Measurements from ENCODE around the gene PACRG.

DNA sequence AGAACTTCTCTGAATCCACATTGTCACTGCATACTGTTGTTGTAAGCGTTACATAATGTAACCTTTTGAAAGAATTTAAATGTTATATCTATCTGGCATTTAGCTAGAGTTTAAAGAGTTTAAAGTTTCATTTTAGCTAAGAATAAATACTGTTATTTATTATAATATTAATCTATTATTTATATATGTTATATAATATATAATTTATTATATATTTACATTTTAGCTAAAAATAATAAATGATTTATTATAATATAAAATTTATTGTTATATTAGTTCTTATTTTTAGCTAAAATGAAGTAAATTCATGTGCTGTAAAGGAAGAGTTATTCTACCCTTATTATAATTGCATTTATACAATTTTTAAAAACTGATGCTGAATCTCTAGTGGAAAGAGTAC lies 431.3 kb downstream of the PACRG start:
- TF ChIP-seq, protein P1, sequence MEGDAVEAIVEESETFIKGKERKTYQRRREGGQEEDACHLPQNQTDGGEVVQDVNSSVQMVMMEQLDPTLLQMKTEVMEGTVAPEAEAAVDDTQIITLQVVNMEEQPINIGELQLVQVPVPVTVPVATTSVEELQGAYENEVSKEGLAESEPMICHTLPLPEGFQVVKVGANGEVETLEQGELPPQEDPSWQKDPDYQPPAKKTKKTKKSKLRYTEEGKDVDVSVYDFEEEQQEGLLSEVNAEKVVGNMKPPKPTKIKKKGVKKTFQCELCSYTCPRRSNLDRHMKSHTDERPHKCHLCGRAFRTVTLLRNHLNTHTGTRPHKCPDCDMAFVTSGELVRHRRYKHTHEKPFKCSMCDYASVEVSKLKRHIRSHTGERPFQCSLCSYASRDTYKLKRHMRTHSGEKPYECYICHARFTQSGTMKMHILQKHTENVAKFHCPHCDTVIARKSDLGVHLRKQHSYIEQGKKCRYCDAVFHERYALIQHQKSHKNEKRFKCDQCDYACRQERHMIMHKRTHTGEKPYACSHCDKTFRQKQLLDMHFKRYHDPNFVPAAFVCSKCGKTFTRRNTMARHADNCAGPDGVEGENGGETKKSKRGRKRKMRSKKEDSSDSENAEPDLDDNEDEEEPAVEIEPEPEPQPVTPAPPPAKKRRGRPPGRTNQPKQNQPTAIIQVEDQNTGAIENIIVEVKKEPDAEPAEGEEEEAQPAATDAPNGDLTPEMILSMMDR (IDR thresholded peaks at IDR 0.05; ENCODE audit: low read depth, low read length, missing input control) = no peak
- TF ChIP-seq EGR1 (IDR thresholded peaks at IDR 0.05; ENCODE audit: low read depth in 2 of 2) = no peak
- TF ChIP-seq, protein P2, sequence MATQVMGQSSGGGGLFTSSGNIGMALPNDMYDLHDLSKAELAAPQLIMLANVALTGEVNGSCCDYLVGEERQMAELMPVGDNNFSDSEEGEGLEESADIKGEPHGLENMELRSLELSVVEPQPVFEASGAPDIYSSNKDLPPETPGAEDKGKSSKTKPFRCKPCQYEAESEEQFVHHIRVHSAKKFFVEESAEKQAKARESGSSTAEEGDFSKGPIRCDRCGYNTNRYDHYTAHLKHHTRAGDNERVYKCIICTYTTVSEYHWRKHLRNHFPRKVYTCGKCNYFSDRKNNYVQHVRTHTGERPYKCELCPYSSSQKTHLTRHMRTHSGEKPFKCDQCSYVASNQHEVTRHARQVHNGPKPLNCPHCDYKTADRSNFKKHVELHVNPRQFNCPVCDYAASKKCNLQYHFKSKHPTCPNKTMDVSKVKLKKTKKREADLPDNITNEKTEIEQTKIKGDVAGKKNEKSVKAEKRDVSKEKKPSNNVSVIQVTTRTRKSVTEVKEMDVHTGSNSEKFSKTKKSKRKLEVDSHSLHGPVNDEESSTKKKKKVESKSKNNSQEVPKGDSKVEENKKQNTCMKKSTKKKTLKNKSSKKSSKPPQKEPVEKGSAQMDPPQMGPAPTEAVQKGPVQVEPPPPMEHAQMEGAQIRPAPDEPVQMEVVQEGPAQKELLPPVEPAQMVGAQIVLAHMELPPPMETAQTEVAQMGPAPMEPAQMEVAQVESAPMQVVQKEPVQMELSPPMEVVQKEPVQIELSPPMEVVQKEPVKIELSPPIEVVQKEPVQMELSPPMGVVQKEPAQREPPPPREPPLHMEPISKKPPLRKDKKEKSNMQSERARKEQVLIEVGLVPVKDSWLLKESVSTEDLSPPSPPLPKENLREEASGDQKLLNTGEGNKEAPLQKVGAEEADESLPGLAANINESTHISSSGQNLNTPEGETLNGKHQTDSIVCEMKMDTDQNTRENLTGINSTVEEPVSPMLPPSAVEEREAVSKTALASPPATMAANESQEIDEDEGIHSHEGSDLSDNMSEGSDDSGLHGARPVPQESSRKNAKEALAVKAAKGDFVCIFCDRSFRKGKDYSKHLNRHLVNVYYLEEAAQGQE (IDR thresholded peaks at IDR 0.05) = no peak
- no peak for TF ChIP-seq TAF1 (conservative IDR thresholded peaks at IDR 0.05)
- TF ChIP-seq HNF4A (conservative IDR thresholded peaks at IDR 0.05) = no peak
- TF ChIP-seq JUND (IDR thresholded peaks at IDR 0.05) = no peak
- TF ChIP-seq, protein P3, sequence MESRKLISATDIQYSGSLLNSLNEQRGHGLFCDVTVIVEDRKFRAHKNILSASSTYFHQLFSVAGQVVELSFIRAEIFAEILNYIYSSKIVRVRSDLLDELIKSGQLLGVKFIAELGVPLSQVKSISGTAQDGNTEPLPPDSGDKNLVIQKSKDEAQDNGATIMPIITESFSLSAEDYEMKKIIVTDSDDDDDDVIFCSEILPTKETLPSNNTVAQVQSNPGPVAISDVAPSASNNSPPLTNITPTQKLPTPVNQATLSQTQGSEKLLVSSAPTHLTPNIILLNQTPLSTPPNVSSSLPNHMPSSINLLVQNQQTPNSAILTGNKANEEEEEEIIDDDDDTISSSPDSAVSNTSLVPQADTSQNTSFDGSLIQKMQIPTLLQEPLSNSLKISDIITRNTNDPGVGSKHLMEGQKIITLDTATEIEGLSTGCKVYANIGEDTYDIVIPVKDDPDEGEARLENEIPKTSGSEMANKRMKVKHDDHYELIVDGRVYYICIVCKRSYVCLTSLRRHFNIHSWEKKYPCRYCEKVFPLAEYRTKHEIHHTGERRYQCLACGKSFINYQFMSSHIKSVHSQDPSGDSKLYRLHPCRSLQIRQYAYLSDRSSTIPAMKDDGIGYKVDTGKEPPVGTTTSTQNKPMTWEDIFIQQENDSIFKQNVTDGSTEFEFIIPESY (IDR thresholded peaks at IDR 0.05) = no peak
- TF ChIP-seq, protein P4, sequence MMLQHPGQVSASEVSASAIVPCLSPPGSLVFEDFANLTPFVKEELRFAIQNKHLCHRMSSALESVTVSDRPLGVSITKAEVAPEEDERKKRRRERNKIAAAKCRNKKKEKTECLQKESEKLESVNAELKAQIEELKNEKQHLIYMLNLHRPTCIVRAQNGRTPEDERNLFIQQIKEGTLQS (IDR thresholded peaks at IDR 0.05) = no peak
- no peak for TF ChIP-seq GABPA (IDR thresholded peaks at IDR 0.05 in 1 of 2, conservative IDR thresholded peaks at IDR 0.05 in 1 of 2)
- no peak for TF ChIP-seq RAD21 (IDR thresholded peaks at IDR 0.05)
- no peak for TF ChIP-seq YY1 (IDR thresholded peaks at IDR 0.05)
- no peak for TF ChIP-seq RXRA (IDR thresholded peaks at IDR 0.05)
- no peak for TF ChIP-seq HNF4G (IDR thresholded peaks at IDR 0.05)
